IMR-90 (cell line): Measurements from ENCODE around the gene SDK1. TPM values are rescaled to one million over a fixed set of nuclear protein-coding genes. Genes with fewer than 3 reads are reported as not detected.

Experiments used
- ATAC-seq: fragments of 200-7000 bp; cut with Tn5 transposase; 2 replicates; pipeline ENCODE4 v1.9.1; 2020; ENCODE audit warnings: low read depth, mild to moderate bottlenecking, moderate library complexity
- BruUV-seq: library from RNA; stranded (reverse); fragments of 400-500 nt; replicated peaks from 2 replicates; lab custom pipeline; 2021; lab: Mats Ljungman, UMichigan
- CTCF ChIA-PET: fragments of 300-600 bp; formaldehyde crosslinking; extraction: SDS; loops from one replicate; lab custom pipeline; 2021; ENCODE audit warnings: antibody characterized with exemption; lab: Yijun Ruan, JAX
- POLR2A ChIA-PET: fragments of 300-600 bp; sonication (Branson Sonifier 250); formaldehyde crosslinking; loops from one replicate; lab custom pipeline; 2022; ENCODE audit warnings: antibody characterized with exemption; ENCODE audit not compliant: unreplicated experiment; lab: Charles Lee
- DNase-seq: peaks from one replicate; pipeline ENCODE4 v3.0.0; 2013
- H2AFZ ChIP-seq: replicated peaks from 2 replicates; pipeline ENCODE3; 2013; ENCODE audit warnings: low read length, mild to moderate bottlenecking; ENCODE audit not compliant: poor library complexity
- H2AK5ac ChIP-seq: 2 replicates; pipeline ENCODE4 v1.6.1; 2013; ENCODE audit warnings: low read depth, low read length, inconsistent platforms
- H2AK9ac ChIP-seq: replicated peaks from 2 replicates; pipeline ENCODE3; 2013; ENCODE audit warnings: mild to moderate bottlenecking, low read depth, low read length, moderate library complexity; ENCODE audit not compliant: poor library complexity
- H2BK120ac ChIP-seq: 2 replicates; pipeline ENCODE4 v1.6.1; 2013; ENCODE audit warnings: low read depth, low read length, inconsistent platforms
- H2BK15ac ChIP-seq: 3 replicates; pipeline ENCODE4 v1.6.1; 2013; ENCODE audit warnings: low read depth, low read length, inconsistent platforms
- H2BK20ac ChIP-seq: 2 replicates; pipeline ENCODE4 v1.6.1; 2013; ENCODE audit warnings: low read depth, mild to moderate bottlenecking, inconsistent platforms, low read length, moderate library complexity
- H2BK5ac ChIP-seq: 2 replicates; pipeline ENCODE4 v1.6.1; 2013; ENCODE audit warnings: mild to moderate bottlenecking, low read depth, low read length, inconsistent platforms; ENCODE audit not compliant: poor library complexity, severe bottlenecking
- H3K14ac ChIP-seq: replicated peaks from 2 replicates; pipeline ENCODE4 v1.6.1; 2013; ENCODE audit warnings: low read depth, low read length, inconsistent platforms
- H3K18ac ChIP-seq: 2 replicates; pipeline ENCODE4 v1.6.1; 2013; ENCODE audit warnings: low read depth, low read length, control low read depth
- H3K23ac ChIP-seq: 2 replicates; pipeline ENCODE4 v1.6.1; 2013; ENCODE audit warnings: low read depth, low read length, inconsistent platforms
- H3K27ac ChIP-seq: 2 replicates; pipeline ENCODE4 v1.5.1; 2013; ENCODE audit warnings: mild to moderate bottlenecking, control low read depth, low read length; ENCODE audit not compliant: insufficient read depth
- H3K27me3 ChIP-seq: 2 replicates; pipeline ENCODE4 v1.6.1; 2013; ENCODE audit warnings: low read length; ENCODE audit not compliant: control insufficient read depth, insufficient read depth
- H3K36me3 ChIP-seq: 2 replicates; pipeline ENCODE4 v1.6.1; 2013; ENCODE audit warnings: low read length, mixed read lengths; ENCODE audit not compliant: control insufficient read depth, insufficient read depth
- H3K4ac ChIP-seq: 2 replicates; pipeline ENCODE4 v1.6.1; 2013; ENCODE audit warnings: low read depth, low read length, inconsistent platforms
- H3K4me1 ChIP-seq: 2 replicates; pipeline ENCODE4 v1.6.1; 2013; ENCODE audit warnings: low read length, mixed read lengths; ENCODE audit not compliant: control insufficient read depth, insufficient read depth
- H3K4me2 ChIP-seq: 2 replicates; pipeline ENCODE4 v1.6.1; 2013; ENCODE audit warnings: low read depth, mild to moderate bottlenecking, control low read depth, low read length, moderate library complexity
- H3K4me3 ChIP-seq: 2 replicates; pipeline ENCODE4 v1.5.1; 2013; ENCODE audit warnings: low read depth, mild to moderate bottlenecking, control low read depth, low read length, moderate library complexity; ENCODE audit not compliant: insufficient read depth
- H3K56ac ChIP-seq: 2 replicates; pipeline ENCODE4 v1.6.1; 2013; ENCODE audit warnings: low read length, inconsistent platforms; ENCODE audit not compliant: insufficient read depth; ENCODE audit errors: extremely low read depth
- H3K79me1 ChIP-seq, 2 experiments: 2 replicates each; pipeline ENCODE4 v1.6.1; 2013; ENCODE audit warnings: low read length in 2 of 2, inconsistent platforms in 1 of 2, low read depth in 1 of 2
- H3K9ac ChIP-seq: 2 replicates; pipeline ENCODE4 v1.6.1; 2013; ENCODE audit warnings: low read depth, low read length, control low read depth
- H3K9me1 ChIP-seq: 2 replicates; pipeline ENCODE4 v1.6.1; 2013; ENCODE audit warnings: low read length, inconsistent platforms; ENCODE audit not compliant: insufficient read depth
- H3K9me3 ChIP-seq: 2 replicates; pipeline ENCODE4 v1.6.1; 2013; ENCODE audit warnings: low read length; ENCODE audit not compliant: control insufficient read depth, insufficient read depth
- H4K20me1 ChIP-seq: 2 replicates; pipeline ENCODE4 v1.6.1; 2013; ENCODE audit warnings: low read length, inconsistent platforms; ENCODE audit not compliant: insufficient read depth
- H4K5ac ChIP-seq: 2 replicates; pipeline ENCODE4 v1.6.1; 2013; ENCODE audit warnings: mild to moderate bottlenecking, low read depth, low read length, control low read depth
- H4K8ac ChIP-seq, 2 experiments: 2 replicates each; pipeline ENCODE4 v1.6.1; 2013; ENCODE audit warnings: low read depth in 2 of 2, low read length in 2 of 2, control low read depth in 1 of 2, inconsistent platforms in 1 of 2
- H4K91ac ChIP-seq: 2 replicates; pipeline ENCODE4 v1.6.1; 2013; ENCODE audit warnings: low read depth, low read length, inconsistent platforms; ENCODE audit not compliant: insufficient read depth
- BHLHE40 ChIP-seq: fragments of 150-350 bp; IDR thresholded peaks from 2 replicates; pipeline ENCODE4 v1.6.1; 2016; ENCODE audit warnings: mild to moderate bottlenecking, low read depth, low read length
- CEBPB ChIP-seq: IDR thresholded peaks from 2 replicates; pipeline ENCODE4 v1.6.1; 2012; ENCODE audit warnings: low read depth, low read length, improper control_type of control experiment
- CHD1 ChIP-seq: IDR thresholded peaks from 2 replicates; pipeline ENCODE4 v1.6.1; 2012; ENCODE audit warnings: low read depth, low read length, improper control_type of control experiment
- CTCF ChIP-seq: conservative IDR thresholded peaks from 2 replicates; pipeline ENCODE4 v1.5.1; 2012; ENCODE audit warnings: mild to moderate bottlenecking, low read depth, low read length, improper control_type of control experiment
- ELK1 ChIP-seq: fragments of 150-350 bp; IDR thresholded peaks from 2 replicates; pipeline ENCODE4 v1.6.1; 2016; ENCODE audit warnings: low read depth, mild to moderate bottlenecking, low read length, moderate library complexity, borderline replicate concordance
- FOS ChIP-seq: fragments of 150-350 bp; IDR thresholded peaks from 2 replicates; pipeline ENCODE4 v1.6.1; 2016; ENCODE audit warnings: low read depth, low read length
- MAFK ChIP-seq: IDR thresholded peaks from 2 replicates; pipeline ENCODE4 v1.6.1; 2012; ENCODE audit warnings: low read depth, low read length, improper control_type of control experiment
- MXI1 ChIP-seq: IDR thresholded peaks from 2 replicates; pipeline ENCODE4 v1.6.1; 2012; ENCODE audit warnings: low read depth, mild to moderate bottlenecking, low read length, moderate library complexity, borderline replicate concordance
- NFE2L2 ChIP-seq: fragments of 150-350 bp; IDR thresholded peaks from 2 replicates; pipeline ENCODE4 v1.6.1; 2016; ENCODE audit warnings: low read depth, mild to moderate bottlenecking, low read length
- POLR2A ChIP-seq: IDR thresholded peaks from 2 replicates; pipeline ENCODE4 v1.6.1; 2012; ENCODE audit warnings: mild to moderate bottlenecking, low read depth, low read length
- RAD21 ChIP-seq: IDR thresholded peaks from 2 replicates; pipeline ENCODE4 v1.6.1; 2012; ENCODE audit warnings: low read length, improper control_type of control experiment
- RCOR1 ChIP-seq: IDR thresholded peaks from 2 replicates; pipeline ENCODE4 v1.6.1; 2012; ENCODE audit warnings: mild to moderate bottlenecking, low read length, improper control_type of control experiment; ENCODE audit not compliant: insufficient replicate concordance
- RFX5 ChIP-seq: IDR thresholded peaks from 2 replicates; pipeline ENCODE4 v1.8.0; 2012; ENCODE audit warnings: low read depth, mild to moderate bottlenecking, low read length, moderate library complexity
- SMC3 ChIP-seq: fragments of 150-350 bp; IDR thresholded peaks from 2 replicates; pipeline ENCODE4 v1.6.1; 2016; ENCODE audit warnings: low read depth, mild to moderate bottlenecking, antibody characterized with exemption, low read length, moderate library complexity
- USF2 ChIP-seq: fragments of 150-350 bp; IDR thresholded peaks from 2 replicates; pipeline ENCODE4 v1.6.1; 2017; ENCODE audit warnings: mild to moderate bottlenecking, antibody characterized with exemption, low read length, low read depth
- WGBS, 2 experiments: methylation state at CpG; one replicate each; pipeline versions ENCODE4 v1.1.5 to v1.1.7; 2013; ENCODE audit warnings: missing lambda C conversion rate in 2 of 2; ENCODE audit not compliant: insufficient read length in 1 of 2; ENCODE audit errors: extremely low coverage in 2 of 2; 5-methylcytosine and 5-hydroxymethylcytosine counted together
- dilution Hi-C: fragments of 300-500 bp; cut with HindIII; formaldehyde crosslinking; loops from one replicate; pipeline ENCODE4 v1.14.3; 2018; ENCODE audit warnings: low sequenced_read_pairs; ENCODE audit not compliant: unreplicated experiment
- in situ Hi-C: fragments of 300-500 bp; cut with MboI; formaldehyde crosslinking; loops from 3 replicates; pipeline ENCODE4 v1.14.3; 2019; ENCODE audit warnings: low sequenced_read_pairs, inconsistent platforms, mixed read lengths
- intact Hi-C: fragments of 100-400 bp; cut with micrococcal nuclease; formaldehyde crosslinking; loops from 2 replicates; pipeline ENCODE4 v1.10.0; 2022
- polyA plus RNA-seq, 3 experiments: library from polyadenylated mRNA; depleted of rRNA; stranded (reverse); fragments of >200 nt; gene quantifications; 2 replicates each; pipeline ENCODE4 v1.2.3, GENCODE V29; 2012; ENCODE audit warnings: low replicate concordance in 1 of 3
- total RNA-seq: library from RNA; depleted of rRNA; stranded (reverse); fragments of >200 nt; gene quantifications from 2 replicates; pipeline ENCODE4 v1.2.3, GENCODE V29; 2012

The SDK1 gene
- total and polyA plus RNA-seq, 2 of the 4 experiments (the other 2 are of a cell fraction), result 1.5 to 1.6 TPM

- in situ Hi-C loops (no loop called here), dilution Hi-C loops (no loop called here), intact Hi-C loops (no loop called here)
- Histone ChIP-seq H3K14ac (no peak overlapping the region), H2BK20ac (no peak overlapping the region), H3K9me1 (no peaks in the 10 kb centered on the region), H3K18ac (no peak overlapping the region), H2BK120ac (no peak overlapping the region), H3K4me3 (no peak overlapping the region), H3K27ac (no peak overlapping the region), H3K9ac (no peak overlapping the region), H2AK5ac (no peak overlapping the region), H4K8ac (no peak overlapping the region), H4K5ac (no peak overlapping the region), H3K4ac (no peak overlapping the region), H2AFZ (no peak overlapping the region), H3K36me3 (no peaks in the 10 kb centered on the region), H3K4me1 (no peaks in the 10 kb centered on the region), H3K27me3 (no peaks in the 10 kb centered on the region), H3K79me1 (no peaks in the 10 kb centered on the region), H3K4me2 (no peak overlapping the region), H4K91ac (no peak overlapping the region), H3K9me3 (peaks cover 25% of the 10 kb centered on the region), H4K20me1 (no peaks in the 10 kb centered on the region), H2BK15ac (no peak overlapping the region), H2BK5ac (no peak overlapping the region), H2AK9ac (no peak overlapping the region), H3K23ac (no peak overlapping the region), H3K56ac (no peak overlapping the region)
- CTCF ChIA-PET, result no interaction called here
- no TSS peak for BruUV-seq
- ATAC-seq (no peak), DNase-seq (no peak)
- POLR2A ChIA-PET, result no interaction called here
- WGBS, 2 experiments, result 67% methylated on average over 12 of the region's 34 CpGs; no CpG with 5 or more reads in 1 of the 2 experiments
- no peak for TF ChIP-seq RFX5
- no peak for TF ChIP-seq RCOR1
- TF ChIP-seq MAFK, result no peak
- TF ChIP-seq ELK1, result no peak
- TF ChIP-seq CHD1, result no peak
- no peak for TF ChIP-seq NFE2L2
- no peak for TF ChIP-seq FOS
- TF ChIP-seq CTCF, result no peak
- no peak for TF ChIP-seq BHLHE40
- no peak for TF ChIP-seq SMC3
- TF ChIP-seq CEBPB, result no peak
- TF ChIP-seq POLR2A, result no peak
- TF ChIP-seq USF2, result no peak
- no peak for TF ChIP-seq MXI1
- TF ChIP-seq RAD21, result no peak
These were observed 967.3 kb downstream of the SDK1 start for GRCh38 chr7:4268040-4268965.
